Ovary (tissue), 3 donors: ENCODE results near the gene RPL18.

Experiments
- CTCF ChIP-seq, 3 donors: fragments of 450-650 bp in 2 of 3; fragments of 200-600 bp in 1 of 3; IDR thresholded peaks; one replicate each; pipeline versions ENCODE4 v1.5.1 to v1.8.0; 2016 to 2022; ENCODE audit warnings: antibody characterized with exemption in 3 of 3, mild to moderate bottlenecking in 1 of 3
- EP300 ChIP-seq: sonication (generic); formaldehyde crosslinking; IDR thresholded peaks from one replicate; pipeline ENCODE4 v1.6.1; 2017; ENCODE audit warnings: antibody characterized with exemption
- POLR2A ChIP-seq: fragments of 450-650 bp; IDR thresholded peaks from one replicate; pipeline ENCODE4 v1.6.1; 2017; ENCODE audit warnings: antibody characterized with exemption, mild to moderate bottlenecking, moderate library complexity
- donor health status: DM: no; HTN: no; CAD: no.

DNA sequence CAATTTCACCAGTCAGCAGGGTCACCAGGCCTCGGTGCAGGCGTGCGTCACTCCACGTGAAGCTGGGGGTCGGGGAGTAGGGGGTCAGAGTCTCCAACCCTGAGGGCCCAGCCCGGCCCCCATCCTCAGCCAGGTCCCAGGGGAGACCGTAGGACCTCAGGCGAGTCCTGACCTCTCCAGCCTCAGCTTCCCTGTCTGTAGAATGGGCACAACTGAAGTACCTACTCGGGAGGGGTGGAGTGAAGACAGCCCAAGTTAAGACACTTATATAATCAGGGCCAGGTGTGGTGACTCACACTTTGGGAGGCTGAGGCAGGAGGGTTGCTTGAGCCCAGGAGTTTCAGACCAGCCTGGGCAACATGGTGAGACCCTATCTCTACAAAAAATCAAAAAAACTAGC, 15.1 kb downstream of the RPL18 start:
- TF ChIP-seq CTCF (IDR thresholded peaks at IDR 0.05) (no peak), POLR2A (no peak), EP300 (no peak)
